ENCODE data around the gene RHBDL3.
"Not testable (repeated sequence)": the region's sequence is repeated elsewhere in the genome, so short reads cannot be mapped to it uniquely, and the experiment has no call there.

Gene RHBDL3, protein sequence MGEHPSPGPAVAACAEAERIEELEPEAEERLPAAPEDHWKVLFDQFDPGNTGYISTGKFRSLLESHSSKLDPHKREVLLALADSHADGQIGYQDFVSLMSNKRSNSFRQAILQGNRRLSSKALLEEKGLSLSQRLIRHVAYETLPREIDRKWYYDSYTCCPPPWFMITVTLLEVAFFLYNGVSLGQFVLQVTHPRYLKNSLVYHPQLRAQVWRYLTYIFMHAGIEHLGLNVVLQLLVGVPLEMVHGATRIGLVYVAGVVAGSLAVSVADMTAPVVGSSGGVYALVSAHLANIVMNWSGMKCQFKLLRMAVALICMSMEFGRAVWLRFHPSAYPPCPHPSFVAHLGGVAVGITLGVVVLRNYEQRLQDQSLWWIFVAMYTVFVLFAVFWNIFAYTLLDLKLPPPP

GRCh38 chr17:32265192-32265923 lies at the start of gene RHBDL3:
Gene RHBDL3 (plus strand): TSS chr17:32265832. CDS start chr17:32266190, 358 bp downstream.
- no peak for DNase-seq (ENCODE audit: low read depth in 2 of 3, low spot score in 1 of 3)

DNA sequence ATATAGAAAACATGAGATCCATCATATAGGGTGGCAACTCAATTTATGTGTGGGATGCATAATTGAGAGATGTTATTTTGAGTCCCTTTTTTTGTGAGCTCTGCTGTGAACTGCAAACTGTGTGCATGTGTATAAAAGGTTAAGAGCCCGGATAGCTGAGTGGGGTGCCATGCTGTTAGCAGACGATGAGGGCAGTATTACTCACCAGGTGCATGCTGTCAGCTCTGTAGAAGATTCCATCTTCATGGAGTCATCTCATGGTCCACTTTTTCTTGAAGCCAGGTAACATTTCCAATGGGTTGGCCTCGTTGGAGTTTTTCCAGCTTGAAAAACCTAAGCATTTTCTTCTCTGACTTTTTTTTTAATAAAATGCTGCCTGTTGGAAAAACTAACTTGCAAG lies 43.0 kb upstream of the RHBDL3 start:
- DNase-seq (ENCODE audit: low read depth in 2 of 3, low spot score in 1 of 3), result no peak

GRCh38 chr17:32223703-32224102 lies 41.9 kb upstream of the RHBDL3 start:
- DNase-seq (ENCODE audit: low read depth in 2 of 3, low spot score in 1 of 3), result no peak

GRCh38 chr17:32226886-32227285 lies 38.7 kb upstream of the RHBDL3 start:
- no peak for DNase-seq (ENCODE audit: low read depth in 2 of 3, low spot score in 1 of 3)

DNA sequence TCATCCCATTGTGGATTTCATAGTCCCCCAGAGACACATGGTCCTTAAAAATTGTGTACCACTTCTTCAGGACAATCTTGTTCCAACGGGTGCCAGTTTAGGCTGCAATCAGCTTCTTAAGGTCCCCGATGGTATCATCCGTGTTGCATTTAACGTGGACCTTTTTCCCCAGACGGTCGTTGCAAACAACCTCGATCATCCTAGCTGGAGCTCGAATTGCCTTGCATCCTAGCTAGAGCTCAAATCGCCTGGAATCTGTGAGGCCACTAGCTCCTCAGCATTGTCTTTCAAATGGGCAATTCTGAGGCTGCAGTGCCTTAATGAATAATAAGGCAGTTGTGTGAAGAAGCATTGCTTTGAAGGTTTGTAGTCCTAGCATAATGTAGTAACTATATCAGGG lies 37.7 kb upstream of the RHBDL3 start:
- DNase-seq (ENCODE audit: low read depth in 2 of 3, low spot score in 1 of 3), result no peak

GRCh38 chr17:32235588-32235987 lies 30.0 kb upstream of the RHBDL3 start:
- no peak for DNase-seq (ENCODE audit: low read depth in 2 of 3, low spot score in 1 of 3)

GRCh38 chr17:32239456-32239855 lies 26.2 kb upstream of the RHBDL3 start:
- no peak for DNase-seq (ENCODE audit: low read depth in 2 of 3, low spot score in 1 of 3)

- no peak for DNase-seq (ENCODE audit: low read depth in 2 of 3, low spot score in 1 of 3)
Observed at GRCh38 chr17:32240750-32241149, 24.9 kb upstream of the RHBDL3 start.

- no peak for DNase-seq (ENCODE audit: low read depth in 2 of 3, low spot score in 1 of 3)
Observed at GRCh38 chr17:32241640-32242039, 24.0 kb upstream of the RHBDL3 start.

- no peak for DNase-seq (ENCODE audit: low read depth in 2 of 3, low spot score in 1 of 3)
Observed at GRCh38 chr17:32249475-32249874, 16.2 kb upstream of the RHBDL3 start.

GRCh38 chr17:32253117-32253611 lies 12.5 kb upstream of the RHBDL3 start:
- peak; percentile 52 to 83 (median 59) for DNase-seq (ENCODE audit: low read depth in 2 of 3, low spot score in 1 of 3)

- no peak for DNase-seq (ENCODE audit: low read depth in 2 of 3, low spot score in 1 of 3)
Observed at GRCh38 chr17:32256012-32256700, 9.5 kb upstream of the RHBDL3 start.

GRCh38 chr17:32256701-32257019 lies 9.0 kb upstream of the RHBDL3 start:
- no peak for DNase-seq (ENCODE audit: low read depth in 2 of 3, low spot score in 1 of 3)

GRCh38 chr17:32258383-32259140 lies 7.1 kb upstream of the RHBDL3 start:
- DNase-seq (ENCODE audit: low read depth in 2 of 3, low spot score in 1 of 3), result no peak

DNA sequence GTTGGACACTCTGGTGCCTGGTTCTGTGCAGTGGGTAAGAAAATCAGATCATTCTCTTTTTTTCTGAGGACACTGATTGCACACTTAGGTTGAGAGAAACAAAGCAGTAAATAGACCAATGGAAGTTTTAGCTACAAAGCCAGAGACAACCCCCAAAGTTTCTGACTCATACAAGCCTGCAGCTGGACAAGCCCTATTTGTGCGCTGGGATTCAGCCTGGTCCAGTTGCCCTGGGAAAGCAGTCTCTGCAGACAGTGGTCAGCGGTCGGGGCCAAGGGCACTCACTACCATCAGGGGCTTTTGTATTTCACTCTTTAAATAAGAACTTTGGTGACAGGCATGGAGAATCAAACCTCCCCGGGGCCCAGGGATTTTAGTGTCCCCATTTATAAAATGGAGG lies 6.0 kb upstream of the RHBDL3 start:
- no peak for DNase-seq (ENCODE audit: low read depth in 2 of 3, low spot score in 1 of 3)

DNA sequence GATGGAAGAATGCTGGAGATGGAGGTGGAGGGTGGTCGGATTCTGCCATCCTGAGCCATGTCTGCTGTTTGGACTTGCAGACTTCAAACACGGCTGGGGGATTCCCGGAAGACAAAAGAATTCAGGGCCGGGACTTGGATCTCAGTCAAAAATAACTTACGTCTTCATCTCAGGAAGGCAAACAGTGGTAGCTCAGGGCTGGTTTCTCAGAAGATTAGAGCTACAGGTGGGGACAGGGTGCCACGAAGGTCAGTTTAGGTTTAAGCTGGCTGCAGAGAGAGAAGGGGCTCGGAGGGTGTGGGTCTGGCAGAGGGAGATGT lies 4.3 kb upstream of the RHBDL3 start:
- no peak for DNase-seq (ENCODE audit: low read depth in 2 of 3, low spot score in 1 of 3)

DNA sequence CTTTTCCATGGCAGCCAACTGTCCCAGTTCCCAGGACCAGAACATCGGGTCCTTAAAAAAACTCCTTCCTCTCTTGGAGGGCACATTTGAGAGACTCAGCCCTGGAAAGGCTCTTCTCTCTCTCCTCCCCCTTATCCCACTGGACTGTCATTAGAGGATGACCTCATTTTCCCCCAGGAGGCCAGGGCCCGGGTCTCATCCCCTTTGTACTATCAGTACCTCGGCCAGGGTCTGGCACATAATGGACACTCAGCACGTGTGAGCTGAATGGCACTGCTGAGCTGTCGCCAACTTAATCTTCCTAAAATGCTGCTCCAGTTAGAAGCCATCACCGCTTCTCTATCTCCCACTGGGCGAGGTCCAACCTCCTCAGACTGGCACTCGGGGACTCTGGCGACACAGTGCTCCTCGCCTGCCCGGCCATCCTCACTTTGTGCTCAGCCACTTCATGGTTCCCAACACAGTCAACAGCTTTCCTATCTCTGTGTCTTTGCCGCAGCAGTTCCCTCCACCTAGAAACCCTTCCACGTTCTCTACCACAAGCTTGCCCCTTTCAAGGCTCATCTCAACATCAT lies 3.6 kb upstream of the RHBDL3 start:
- DNase-seq (ENCODE audit: low read depth in 2 of 3, low spot score in 1 of 3), result no peak

- DNase-seq (ENCODE audit: low read depth in 2 of 3, low spot score in 1 of 3), result not testable (repeated sequence)
Observed at GRCh38 chr17:32263515-32263914, 2.1 kb upstream of the RHBDL3 start.

DNA sequence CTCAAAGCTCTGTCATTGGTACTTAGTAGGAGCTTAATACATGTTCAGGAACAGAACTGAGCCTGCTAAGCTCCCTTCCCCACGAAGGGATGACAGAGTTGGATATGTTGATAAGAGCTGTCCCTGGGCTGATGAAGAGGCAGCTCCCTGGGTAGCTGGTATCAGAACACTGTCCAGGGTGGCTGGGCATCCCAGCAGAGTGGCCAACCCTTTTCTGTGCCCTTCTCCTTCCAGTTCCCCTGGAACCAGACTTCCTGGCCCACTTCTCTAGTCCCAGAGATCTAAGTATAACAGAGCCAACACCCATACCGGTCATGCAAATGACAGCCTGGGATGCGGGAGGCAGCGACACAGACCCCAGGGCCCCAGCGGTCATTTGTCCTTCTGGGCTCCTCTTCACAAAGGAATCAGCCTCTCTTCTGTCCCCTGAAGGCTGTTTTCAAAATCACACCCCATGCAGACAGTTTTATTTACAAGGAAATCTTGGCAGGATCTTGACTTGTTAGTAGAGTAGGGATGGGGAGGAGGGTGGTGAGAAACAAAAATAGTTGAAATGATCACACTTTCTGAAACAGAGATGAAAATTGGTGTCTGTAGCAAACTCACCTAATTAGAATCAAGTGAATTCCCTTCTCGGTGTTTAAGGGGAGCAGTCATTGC lies 1.4 kb upstream of the RHBDL3 start:
- no peak for DNase-seq (ENCODE audit: low read depth in 2 of 3, low spot score in 1 of 3)

GRCh38 chr17:32264823-32265191 lies 825 bp upstream of the RHBDL3 start:
- DNase-seq (ENCODE audit: low read depth in 2 of 3, low spot score in 1 of 3), result no peak

GRCh38 chr17:32266051-32266388 lies 388 bp downstream of the RHBDL3 start:
- DNase-seq (ENCODE audit: low read depth in 2 of 3, low spot score in 1 of 3), result no peak

Measured in stimulated activated CD4-positive, alpha-beta T cell treated with anti-CD3 and anti-CD28 coated beads, Interleukin-12 subunit alpha, Interleukin-12 subunit beta, amount 100 ng/mL, for 48 hours (primary cell).